Stimulated activated CD4-positive, alpha-beta T cell treated with anti-CD3 and anti-CD28 coated beads, Interleukin-2, amount 100 ng/mL, for 24 hours (primary cell): ENCODE measurements around the gene ZMAT5.
A peak's percentile ranks its signal among the peaks of the same experiment; 100 is the strongest.
"Not testable (repeated sequence)": the region's sequence is repeated elsewhere in the genome, so short reads cannot be mapped to it uniquely, and the experiment has no call there.

Experiments
- DNase-seq, 2 donors: peaks; one replicate each; pipeline ENCODE4 v3.0.0-alpha.2; 2020

ZMAT5 gene

DNA sequence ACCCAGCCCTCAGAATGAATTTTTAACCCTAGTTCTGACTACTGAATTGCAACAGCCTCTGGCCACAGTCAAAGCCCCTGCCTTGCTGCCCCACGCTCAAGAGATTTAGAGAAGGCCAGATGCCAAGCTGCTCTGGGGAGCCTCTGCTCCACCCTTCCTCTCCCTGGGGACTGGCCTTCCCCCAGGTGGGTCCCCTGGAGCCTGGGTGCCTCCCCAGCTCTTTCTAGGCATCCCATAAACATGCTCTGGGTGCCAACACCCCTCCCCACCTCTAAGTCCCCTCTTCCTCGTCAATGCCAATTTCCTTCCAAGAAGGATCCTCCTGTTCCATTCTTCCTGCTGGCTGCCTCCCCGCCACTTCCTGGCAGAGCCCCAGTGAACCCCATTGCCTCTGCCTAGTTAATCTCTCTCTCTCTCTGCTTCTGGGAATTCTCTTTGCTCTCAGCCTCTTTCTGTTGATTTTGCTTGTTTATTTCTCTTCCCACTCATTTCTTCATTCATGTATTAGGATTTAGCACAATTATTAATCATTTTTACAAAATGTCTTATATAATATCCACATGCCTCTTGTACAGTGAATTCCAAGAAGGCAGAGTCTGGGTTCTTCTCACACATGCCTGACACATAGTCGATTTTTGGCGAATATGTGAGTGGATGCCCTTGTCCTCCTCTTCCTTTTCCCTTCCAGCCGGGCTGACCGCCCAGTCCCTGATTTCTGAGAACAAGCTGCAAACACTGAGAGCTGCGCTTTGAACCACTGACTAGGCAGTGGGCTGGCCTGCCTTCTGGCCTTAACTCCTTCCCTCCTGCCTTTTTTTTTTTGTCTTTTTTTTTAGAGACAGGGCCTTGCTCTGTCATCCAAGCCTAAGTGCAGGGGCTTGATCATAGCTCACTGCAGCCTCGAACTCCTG, 17.9 kb upstream of the ZMAT5 start:
- DNase-seq, result no peak

DNA sequence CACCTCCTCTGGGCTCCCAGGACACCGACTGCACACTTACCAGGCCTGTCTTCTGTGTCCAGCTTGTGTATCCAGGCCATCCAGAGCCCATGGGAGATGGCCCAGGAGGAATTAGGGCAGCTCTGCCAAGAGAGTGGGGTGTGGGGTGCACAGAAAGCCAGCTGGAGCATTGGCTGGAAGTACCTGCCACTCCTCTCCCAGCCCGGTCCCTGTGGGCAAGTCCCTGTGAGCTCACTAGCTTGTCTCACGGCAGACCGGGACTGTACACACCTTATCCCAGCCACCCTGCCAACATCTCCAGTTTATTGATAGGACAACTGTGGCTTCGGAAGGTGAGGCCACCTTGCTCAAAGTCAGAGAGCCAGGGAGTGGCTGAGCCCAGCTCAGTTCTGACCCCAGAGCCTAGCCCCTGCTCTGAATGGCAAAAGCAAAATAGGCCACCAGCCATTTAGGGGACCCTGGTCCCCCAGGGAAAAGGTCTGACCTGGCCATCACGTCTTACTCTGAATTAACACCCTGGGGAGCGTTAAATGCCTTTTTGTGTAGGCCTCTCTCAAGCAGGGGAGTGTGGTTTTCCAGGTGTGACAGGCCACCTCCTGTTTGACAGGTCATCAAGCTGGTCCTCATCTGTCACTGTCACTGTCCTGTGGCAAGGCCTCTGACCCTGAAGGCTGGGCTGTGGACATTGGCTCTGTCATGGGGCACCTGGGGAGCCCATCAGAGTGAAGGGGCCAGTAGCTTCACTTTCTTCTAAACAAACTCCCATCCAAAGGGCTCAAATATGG, 15.4 kb upstream of the ZMAT5 start:
- no peak for DNase-seq

DNA sequence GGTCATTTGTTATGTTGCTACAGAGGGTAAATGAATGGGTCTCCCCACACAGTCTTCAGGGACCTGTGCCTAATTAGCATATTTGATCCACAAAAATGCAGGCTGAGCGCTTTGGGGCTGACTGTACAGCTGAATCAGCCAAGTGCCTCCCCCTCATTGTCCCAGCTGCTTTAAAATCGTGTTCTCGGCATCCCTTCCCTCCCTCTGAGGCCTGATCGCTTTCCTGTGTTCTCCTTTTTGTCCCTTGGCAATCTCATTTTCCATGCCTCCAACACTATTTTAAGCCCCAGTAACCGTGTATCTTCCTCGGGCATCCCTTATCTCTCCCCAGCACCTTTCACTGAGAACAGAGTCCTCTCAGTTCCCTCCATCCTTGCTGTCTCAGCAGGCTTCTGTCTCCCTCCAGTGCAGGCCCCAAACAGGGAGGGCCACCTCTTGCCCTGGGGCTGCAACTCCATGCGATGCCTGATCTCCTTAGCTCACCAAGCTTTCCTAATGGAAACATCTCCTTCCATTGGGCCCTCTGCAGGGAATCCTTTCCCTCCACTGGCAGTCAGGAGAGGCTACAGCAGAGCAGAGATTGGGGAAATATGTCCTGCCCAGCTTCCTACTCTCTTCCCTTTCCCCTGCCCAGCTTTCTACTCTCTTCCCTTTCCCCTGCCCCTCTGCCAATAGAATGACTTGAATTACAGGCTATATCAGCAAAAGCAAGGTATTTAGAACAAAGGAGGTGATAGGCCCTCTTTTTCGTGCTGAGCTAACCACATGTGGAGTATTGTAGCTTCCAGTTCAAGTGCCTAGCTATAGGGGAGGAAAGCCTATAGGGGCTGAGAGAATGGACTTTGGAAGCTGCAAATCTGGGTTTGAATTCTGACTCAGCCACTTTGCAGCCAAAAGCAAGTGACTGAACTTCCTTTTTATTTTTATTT, 14.2 kb upstream of the ZMAT5 start:
- no peak for DNase-seq

DNA sequence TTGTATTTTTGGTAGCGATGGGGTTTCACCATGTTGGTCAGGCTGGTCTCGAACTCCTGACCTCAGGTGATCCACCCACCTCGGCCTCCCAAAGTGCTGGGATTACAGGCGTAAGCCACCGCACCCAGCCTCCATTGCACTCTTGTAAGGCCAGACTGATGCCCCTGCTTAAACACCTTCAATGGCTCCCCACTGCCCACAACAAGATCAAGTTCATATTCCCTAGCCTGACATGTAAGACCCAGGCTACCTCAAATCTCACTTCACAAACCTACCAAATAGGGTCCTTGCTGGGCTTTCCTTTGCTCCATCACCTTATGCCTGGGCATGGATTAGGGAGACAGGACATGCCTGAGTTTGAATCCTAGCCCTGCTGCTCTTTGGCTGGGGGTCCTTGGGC, 13.4 kb upstream of the ZMAT5 start:
- no peak for DNase-seq

DNA sequence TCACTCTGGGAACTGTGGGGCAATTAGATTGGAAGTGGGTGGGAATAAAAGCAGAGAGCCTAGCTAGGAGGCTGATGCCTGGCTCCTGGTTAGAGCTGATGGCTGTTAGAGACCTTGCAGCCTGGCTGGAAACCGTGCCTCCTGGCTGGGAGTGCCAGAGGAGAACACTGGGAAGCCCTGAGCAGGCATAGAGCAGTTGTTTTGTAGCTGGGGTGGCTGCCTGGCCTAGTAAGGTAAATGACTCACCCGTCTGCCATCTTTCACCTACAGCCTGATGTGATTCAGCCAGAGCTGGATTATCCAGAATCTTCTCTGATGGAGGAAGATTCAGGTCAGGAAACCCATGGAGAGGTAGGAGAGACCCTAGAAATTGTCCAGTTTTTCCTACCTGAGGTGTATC, 6.4 kb upstream of the ZMAT5 start:
- no peak for DNase-seq

DNA sequence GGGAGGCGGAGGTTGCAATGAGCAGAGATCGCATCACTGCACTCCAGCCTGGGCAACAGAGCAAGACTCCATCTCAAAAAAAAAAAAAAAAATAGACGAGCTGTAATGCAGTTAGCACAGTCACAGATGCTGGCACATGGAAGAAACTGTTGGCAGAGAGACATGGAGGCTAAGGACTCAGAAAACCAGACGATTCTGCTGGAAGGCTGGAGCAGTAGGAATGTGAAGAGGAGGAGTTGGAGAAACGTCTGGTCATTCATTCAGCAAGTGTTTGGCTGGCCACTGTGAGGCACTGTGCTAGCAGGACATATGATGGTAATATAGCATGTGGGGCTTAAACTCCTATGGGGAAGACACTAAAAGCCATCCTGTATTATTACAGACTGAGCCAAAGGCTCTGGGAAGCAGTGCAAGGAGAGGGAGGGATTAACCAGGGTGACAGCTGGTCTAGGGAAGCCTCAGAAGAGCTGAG, 5.4 kb upstream of the ZMAT5 start:
- DNase-seq, result no peak

DNA sequence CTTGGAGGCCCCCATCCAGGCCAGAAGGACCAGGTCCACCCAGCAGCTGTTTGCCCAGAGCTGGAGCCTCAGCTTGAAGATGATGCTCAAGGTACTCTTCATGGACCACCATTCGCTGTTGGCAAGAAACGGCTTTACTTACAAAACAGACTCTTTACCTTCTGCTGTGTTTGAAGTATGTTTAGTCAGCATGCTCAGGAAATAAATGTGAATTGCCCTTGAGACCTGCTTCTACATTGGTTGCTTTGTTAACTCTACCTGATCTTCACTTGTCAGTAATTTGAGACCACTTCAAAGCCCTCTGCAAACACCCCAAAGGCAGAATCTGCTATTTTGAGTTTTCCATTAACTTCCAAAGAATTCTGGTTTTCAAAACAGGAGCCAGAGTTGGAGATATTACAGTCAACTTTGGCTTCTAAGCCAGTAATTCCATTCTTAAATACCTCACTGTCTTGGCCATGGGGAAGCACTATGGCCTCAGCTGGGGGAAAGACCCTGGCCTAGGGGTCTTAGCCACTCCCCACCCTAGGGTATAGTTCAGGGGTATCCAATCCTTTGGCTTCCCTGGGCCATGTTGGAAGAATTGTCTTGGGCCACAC, 3.0 kb upstream of the ZMAT5 start:
- DNase-seq, result no peak

DNA sequence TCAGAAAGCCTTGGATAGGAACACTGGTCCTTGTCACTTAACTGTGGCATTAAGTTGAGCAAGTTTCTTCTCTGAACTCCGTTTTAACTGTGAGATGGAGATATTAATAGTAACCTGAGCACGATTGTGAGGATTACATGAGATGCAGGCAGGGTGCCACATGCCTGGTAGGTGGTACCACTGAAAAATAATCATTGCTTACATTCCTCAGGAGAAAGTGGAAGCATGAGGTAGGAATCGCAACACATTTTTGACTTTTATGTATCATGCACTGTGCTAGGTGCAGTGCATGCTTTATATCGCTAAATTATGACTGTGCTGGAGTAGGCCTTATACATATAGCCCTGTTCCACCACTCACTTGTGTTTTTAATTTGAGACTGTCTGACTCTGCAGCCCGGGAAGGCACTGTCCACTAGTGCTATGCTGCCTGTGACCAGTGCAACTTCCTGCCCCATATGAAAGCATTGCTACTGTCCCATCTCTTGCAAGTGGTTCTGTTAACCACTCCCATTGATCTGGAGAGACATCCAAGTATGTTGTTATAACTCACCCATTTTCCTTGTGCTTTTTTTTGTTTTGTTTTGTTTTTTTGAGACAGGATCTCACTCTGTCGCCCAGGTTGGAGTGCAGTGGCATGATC, 1.4 kb upstream of the ZMAT5 start:
- no peak for DNase-seq

DNA sequence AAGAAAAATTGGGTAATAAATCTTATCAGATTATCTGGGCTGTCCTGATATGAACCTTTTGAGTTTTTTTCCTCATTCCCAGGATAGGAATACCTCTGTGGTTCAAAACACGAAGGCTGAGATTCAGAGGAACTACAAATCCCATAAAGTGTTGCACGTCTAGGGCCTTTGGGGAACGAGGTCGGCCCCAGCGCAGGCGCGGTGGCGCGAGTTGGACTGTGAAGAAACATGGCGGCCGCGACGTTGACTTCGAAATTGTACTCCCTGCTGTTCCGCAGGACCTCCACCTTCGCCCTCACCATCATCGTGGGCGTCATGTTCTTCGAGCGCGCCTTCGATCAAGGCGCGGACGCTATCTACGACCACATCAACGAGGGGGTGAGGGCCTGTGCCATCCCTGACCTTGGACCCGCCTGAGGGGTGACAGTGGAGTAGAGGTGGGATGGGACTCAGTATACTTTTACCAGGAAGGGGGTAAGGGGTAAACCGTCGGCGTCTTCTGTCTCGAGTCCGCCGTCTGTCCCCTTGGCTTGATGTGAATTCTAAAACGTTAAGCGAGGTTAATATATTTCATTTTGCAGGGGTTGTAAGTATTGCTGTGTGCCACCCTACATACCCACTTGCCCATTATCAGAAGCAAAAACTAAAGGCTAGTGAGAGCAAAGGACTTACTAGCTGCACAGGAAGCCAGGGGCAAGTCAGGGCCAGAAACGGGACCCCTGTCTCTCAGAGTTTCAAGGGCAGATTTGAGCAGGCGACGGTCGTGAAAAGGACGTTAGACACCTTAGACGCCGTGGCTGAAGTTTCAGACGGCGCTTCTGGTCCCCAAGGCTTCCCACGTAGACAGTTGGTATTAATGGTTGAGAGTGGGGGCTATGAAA, 604 bp upstream of the ZMAT5 start, which contains the start of gene UQCR10:
Gene UQCR10, plus strand, starts transcription at position 199 of the 881 bp plus-strand sequence. Its CDS starts 30 bp downstream, at position 229.
- DNase-seq, result peak; percentile 94

DNA sequence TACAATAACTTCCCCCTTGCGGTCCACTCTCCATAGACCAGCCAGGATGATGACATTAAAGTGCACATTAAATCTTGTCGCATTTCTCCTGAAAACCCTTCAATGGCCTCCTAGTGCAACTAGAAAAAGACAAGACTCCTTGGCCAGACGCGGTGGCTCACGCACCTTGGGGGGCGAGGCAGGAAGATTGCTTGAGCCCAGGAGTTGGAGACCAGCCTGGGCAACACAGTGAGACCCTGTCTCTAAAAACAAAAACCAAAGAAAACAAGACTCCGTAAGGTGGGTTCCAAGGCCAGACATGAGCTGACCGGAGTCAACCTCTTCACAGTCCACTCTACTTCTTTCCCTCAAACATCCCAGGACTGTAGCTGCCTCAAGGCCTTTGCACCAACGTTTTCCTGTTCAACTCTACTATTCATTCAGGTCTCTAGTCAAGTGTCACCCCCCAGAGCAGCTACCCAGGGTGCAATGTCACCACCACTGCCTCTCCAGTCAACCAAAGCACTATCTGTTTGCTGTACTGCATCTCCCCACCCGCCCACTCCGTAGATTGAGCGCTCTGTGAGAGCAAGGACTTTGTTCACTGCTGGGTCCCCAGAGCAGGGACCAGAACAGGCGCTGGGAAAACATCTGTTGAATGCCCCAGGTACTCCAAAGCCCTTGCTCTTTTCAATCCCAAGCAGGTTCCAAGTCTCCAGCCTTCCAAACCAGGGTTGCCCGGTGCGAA, 739 bp downstream of the ZMAT5 start:
- peak; percentile 21 to 34 for DNase-seq

DNA sequence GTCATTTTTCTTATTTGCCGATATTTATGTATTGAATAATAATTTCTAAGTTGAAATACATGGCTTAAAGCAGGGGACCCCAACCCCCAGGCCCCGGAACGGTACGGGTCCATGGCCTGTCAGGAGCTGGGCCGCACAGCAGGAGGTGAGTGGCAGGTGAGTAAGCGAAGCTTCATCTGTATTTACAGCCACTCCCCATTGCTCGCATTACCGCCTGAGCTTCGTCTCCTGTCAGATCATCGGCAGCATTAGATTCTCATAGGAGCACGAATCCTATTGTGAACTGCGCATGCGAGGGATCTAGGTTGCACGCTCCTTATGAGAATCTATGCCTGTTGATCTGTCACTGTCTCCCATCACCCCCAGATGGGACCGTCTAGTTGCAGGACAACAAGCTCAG, 4.5 kb downstream of the ZMAT5 start:
- no peak for DNase-seq

DNA sequence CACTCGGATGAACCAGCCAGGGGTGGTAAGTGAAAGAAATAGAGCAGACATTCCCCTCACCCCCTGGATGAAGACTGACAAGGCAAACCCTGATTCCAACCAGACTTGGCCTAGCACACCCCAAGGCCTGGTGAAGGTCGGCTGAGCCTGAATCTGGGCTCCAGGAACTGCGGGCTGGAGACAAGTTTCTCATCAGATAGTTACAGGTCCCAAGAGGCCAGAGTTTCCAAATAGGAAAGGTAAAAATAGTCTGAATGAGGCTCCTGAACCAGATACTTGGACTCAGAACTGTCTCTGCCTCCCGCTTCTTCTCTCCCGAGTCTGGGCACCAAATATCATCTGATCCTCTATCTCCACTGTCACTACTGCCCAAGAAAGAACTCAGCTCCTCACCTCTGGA, 7.8 kb downstream of the ZMAT5 start:
- no peak for DNase-seq

DNA sequence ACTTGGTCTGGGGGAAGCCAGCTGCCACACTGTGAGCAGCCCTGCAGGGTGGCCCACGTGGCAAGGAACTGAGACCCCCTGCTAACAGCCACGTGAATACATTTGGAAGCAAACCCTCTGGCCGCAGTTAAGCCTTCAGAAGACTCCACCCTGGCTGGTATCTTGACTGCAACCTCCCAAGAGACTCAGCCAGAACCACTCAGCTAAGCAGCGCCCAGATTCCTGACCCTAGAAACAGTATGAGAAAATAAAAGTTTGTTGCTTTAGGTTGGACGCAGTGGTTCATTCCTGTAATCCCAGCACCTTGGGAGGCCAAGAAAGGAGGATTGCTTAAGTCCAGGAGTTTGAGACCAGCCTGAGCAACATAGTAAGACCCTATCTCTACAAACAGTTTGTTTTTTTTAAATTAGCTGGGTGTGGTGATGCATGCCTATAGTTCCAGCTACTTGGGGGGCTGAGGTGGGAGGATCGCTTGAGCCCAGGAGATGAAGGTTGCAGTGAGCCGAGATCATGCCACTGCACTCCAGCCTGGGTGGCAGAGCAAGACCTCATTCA, 8.7 kb downstream of the ZMAT5 start:
- DNase-seq, result no peak

DNA sequence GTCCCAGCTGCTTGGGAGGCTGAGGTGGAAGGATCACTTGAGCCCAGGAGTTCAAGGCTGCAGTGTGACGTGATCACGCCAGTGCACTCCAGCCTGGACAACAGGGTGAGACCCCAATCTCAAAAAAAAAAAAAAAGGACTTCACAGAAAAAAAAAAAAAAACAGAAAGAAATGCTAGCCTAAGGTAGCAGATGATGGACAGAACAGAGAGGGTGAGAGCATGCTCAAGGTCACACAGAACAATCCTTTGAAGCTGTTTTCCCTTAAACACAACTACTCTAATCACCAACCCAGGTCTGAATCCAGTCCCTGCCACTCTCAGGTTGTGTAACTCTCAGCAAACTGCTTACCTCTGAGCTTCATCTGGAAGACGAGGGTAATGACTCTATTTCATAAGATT, 9.7 kb downstream of the ZMAT5 start:
- DNase-seq, result no peak

DNA sequence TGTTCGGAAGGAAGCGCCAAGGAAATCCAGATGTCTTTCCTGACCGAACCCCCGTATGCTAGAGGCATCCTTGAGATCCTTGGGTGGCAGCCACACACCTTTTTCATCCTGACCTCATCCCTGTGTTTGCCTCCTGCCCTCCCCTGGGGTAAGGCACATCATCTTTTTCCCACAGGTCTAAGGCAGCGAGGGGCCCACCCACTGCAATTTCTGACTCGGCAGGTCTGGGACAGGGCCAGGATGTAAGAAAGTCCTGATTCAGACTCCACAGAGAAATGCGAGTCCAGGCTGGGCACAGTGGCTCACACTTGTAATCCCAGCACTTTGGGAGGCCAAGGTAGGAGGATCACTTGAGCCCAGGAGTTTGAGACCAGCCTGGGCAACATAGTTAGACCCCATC, 10.5 kb downstream of the ZMAT5 start:
- DNase-seq, result no peak

DNA sequence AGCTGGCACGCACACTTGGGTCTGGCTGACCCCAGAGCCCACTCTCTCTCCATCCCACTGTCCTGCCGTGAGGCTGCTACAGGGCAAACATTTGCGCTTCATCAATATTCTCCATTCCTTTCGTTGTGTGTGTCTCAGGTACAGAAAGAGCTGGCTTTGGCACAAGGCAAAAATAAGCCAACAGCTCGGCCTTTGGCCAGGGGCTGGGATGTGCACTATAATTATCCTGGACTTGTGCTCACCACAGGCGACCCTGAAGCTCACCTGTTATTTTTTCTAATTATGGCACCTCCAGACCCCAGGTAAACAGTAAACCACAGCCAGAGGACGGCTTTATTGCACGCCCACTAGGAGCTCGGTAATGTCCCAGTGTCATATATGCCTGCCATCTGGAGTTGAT, 10.9 kb downstream of the ZMAT5 start:
- no peak for DNase-seq

DNA sequence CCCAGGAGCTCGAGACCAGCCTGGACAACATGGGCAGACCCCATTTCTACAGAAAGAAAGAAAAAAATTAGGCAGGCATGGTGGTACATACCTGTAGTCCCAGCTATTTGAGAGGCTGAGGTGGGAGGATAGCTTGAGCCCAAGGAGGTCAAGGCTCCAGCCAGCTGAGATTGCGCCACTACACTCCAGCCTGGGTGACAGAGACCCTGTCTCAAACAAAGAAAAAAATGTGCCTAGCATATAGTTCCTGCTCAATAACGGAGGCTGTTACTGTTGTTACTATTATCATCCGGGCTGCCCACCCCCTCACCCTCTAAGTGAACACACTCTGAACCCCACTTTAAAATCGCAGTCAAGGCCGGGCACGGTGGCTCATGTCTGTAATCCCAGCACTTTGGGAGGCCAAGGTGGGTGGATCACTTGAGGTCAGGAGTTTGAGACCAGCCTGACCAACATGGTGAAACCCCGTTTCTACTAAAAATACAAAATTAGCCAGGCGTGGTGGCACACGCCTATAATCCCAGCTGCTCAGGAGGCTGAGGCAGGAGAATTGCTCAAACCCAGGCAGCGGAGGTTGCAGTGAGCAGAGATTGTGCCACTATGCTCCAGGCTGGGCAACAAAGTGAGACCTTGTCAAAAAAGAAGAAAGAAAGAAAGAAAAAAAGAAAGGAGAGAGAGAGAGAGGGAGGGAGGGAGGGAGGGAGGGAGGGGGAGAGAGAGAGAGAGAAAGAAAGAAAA, 12.0 kb downstream of the ZMAT5 start:
- DNase-seq, result not testable (repeated sequence)

DNA sequence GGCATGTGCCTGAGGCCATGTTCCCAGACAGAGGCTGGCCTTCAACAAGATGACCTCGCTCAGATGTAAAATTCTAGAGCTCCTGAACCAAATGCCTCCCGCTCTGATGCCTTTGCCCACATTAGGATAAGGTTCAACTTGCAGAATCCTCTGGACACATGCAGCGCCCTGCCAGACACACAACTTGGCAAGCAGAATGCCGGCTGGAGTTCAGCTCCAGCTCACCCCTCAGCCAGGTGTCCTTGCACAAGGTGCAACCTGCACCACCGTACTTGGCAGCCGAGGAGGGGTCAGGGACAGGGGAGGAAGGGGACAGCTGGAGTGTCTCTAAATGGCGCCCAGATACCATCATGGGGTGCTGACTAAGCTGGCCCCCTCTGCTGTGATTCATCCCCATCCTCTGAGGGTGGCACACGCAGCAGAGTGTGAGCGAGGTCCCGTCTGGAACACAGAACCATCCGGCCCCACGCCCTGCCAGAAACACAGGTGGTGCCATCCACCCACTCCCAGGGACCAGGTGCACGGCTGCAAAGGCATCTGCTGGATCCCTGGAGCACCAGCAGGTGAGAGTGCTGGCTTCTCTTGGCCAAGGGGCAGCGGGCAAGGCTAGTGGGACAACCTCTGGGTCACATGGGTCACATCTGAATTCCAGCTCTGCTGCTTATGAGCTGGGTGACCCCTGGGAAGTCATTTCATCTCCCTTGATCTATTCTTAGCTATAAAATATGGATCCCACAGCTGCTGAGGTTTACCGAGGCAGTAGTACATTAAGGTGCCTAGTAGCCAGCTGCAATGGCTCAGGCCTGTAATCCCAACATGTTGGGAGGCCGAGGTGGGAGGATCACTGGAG, 12.8 kb downstream of the ZMAT5 start:
- no peak for DNase-seq
